ENCODE data around the gene CHTF18.

Gene CHTF18

GRCh38 chr16:799111-799947, 10.9 kb downstream of the CHTF18 start:
- Mint-ChIP-seq H3K27me3 (ENCODE audit: low read depth) (no peaks in the 10 kb centered on the region), H3K4me3 (no peak overlapping the region), H3K9me3 (no peaks in the 10 kb centered on the region)

DNA sequence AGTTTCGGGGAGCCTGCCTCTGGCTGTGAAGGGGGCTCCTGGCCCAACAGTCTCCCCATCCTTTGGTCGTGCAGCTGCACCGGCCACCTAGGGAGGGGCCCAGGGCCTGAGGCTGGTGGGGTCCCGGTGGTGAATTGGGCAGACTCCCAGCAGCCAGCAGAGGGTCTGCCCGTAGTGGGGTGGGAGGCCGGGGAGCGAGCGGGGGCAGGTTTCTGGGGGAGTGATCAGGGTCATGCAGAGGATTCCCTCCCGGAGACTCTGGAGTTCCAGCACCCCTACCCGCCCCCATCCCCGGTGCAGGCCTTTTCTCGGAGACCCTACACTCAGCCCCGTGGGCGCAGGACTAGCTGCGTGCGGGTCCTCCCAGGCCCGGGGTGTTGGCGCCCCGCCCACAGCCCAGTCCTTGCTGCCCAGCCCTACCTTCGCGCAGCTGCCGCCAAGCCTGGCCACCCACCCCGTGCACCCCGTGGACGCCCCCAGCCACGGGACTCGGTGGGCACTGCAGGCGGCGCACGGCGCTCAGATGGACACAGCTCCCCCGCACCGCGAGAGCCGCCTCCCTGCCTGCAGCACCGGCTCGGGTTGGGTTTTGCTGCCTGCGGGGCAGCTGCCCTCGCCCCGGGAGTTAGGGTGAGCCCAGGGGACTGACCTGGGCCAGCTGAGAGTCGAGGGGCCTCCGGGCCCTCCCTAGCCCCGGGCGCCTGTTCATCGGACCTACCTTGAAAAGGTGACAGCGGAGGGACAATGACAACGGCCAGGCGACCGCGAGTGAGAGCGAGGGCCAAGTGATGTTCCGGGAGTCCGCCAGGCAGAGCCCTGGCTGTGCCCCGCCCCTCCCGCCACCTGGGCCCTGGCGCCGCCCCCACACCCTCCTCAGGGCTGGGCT, 11.8 kb downstream of the CHTF18 start, which contains the start of gene GNG13:
Gene GNG13, minus strand, starts transcription at position 787 of the 886 bp plus-strand sequence. CDS start 1,657 bp downstream, outside the sequence.
- Mint-ChIP-seq H3K27me3 (ENCODE audit: low read depth) (no peaks in the 10 kb centered on the region), H3K36me3 (ENCODE audit: low read depth) (peaks cover 6% of the 10 kb centered on the region), H3K4me3 (no peak within 1 kb of the TSS), H3K27ac (no peak within 1 kb of the TSS), H3K9me3 (no peaks in the 10 kb centered on the region), H3K4me1 (ENCODE audit: low read depth) (no peaks in the 10 kb centered on the region)

More at GRCh38 chr16:799111-799947, 10.9 kb downstream of the CHTF18 start:
- H3K36me3 Mint-ChIP-seq (ENCODE audit: low read depth), result peaks cover 6% of the 10 kb centered on the region
- no peak overlapping the region for H3K27ac Mint-ChIP-seq
- H3K4me1 Mint-ChIP-seq (ENCODE audit: low read depth), result no peaks in the 10 kb centered on the region

DNA sequence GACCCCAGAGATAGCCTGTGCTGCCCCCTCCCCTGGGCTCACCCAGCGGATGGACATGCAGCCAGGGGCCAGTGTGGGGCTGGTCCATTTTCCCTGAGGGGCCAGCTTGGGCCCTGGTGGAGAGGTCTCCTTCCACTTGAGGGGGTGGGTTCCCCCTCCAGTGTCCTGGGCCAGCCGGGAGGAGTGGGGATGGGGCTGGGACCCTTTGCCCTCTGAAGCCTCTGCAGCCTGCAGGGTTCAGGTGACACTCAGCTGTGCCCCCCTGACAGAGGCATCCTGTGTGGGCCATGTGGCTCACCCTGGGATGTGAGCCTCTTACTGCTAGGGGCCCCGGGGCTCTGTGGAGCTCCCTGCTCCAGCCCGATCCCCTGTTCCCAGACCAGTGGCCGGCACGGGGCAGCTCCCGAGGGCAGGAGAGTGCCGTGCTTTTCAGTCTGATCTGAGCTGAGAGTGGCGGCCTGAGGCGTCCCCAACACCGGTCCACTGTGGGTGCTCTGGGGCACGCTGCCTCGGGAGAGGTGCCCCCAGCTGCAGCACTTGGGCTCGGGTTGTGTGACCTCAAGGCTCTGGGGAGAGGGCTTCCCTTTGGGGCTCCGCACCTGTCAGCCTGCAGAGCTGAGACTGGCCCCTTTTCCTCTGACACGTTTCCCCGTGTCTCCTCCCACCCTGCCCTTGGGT, 12.6 kb downstream of the CHTF18 start:
- peaks cover 6% of the 10 kb centered on the region for H3K36me3 Mint-ChIP-seq (ENCODE audit: low read depth)
- no peak overlapping the region for H3K27ac Mint-ChIP-seq
- no peaks in the 10 kb centered on the region for H3K27me3 Mint-ChIP-seq (ENCODE audit: low read depth)
- no peaks in the 10 kb centered on the region for H3K4me1 Mint-ChIP-seq (ENCODE audit: low read depth)
- H3K9me3 Mint-ChIP-seq, result no peaks in the 10 kb centered on the region
- H3K4me3 Mint-ChIP-seq, result no peak overlapping the region

DNA sequence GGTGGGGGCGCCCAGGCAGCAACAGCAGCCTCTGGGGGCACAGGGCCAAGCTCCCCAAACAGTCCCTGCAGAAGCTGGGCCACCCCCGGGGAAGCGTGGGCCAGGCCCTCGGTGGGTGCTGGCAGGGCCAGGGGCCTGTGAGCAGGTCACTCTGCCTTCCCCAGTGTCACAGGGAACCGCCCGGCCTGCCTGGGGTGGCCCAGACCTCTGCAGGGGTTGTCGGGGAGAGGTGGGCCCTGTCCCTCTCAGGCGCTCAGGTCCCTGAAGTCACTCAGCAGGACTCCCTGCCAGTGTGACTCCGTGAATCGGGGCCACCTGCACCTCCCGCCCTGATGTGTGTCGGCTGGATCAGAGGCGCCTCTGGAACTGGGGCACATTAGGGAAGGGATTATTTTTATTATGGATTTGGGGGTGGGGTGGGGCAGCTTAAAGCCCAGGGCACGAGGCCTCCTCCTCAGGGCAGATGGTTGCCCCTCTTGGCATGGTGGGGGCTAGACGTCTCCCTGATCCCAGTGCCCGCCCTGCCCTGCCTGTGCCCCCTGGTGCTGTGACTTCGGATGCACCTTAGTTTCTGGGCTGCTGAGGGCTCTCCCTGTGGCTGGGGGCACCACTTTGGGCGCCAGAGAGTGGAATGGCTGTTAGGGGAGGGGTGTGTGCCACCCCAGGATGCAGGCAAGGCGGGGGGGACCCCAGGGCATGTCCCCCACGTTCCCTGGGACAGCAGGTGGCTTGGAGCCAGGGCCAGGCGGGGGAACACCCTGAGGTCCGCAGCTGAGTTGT, 13.4 kb downstream of the CHTF18 start:
- no peak overlapping the region for H3K4me3 Mint-ChIP-seq
- no peaks in the 10 kb centered on the region for H3K4me1 Mint-ChIP-seq (ENCODE audit: low read depth)

GRCh38 chr16:802461-802860, 14.0 kb downstream of the CHTF18 start:
- peaks cover 4% of the 10 kb centered on the region for H3K36me3 Mint-ChIP-seq (ENCODE audit: low read depth)

More for the DNA sequence above, 13.4 kb downstream of the CHTF18 start:
- Mint-ChIP-seq H3K9me3 (no peaks in the 10 kb centered on the region), H3K27me3 (ENCODE audit: low read depth) (no peaks in the 10 kb centered on the region), H3K27ac (no peak overlapping the region), H3K36me3 (ENCODE audit: low read depth) (peaks cover 6% of the 10 kb centered on the region)

DNA sequence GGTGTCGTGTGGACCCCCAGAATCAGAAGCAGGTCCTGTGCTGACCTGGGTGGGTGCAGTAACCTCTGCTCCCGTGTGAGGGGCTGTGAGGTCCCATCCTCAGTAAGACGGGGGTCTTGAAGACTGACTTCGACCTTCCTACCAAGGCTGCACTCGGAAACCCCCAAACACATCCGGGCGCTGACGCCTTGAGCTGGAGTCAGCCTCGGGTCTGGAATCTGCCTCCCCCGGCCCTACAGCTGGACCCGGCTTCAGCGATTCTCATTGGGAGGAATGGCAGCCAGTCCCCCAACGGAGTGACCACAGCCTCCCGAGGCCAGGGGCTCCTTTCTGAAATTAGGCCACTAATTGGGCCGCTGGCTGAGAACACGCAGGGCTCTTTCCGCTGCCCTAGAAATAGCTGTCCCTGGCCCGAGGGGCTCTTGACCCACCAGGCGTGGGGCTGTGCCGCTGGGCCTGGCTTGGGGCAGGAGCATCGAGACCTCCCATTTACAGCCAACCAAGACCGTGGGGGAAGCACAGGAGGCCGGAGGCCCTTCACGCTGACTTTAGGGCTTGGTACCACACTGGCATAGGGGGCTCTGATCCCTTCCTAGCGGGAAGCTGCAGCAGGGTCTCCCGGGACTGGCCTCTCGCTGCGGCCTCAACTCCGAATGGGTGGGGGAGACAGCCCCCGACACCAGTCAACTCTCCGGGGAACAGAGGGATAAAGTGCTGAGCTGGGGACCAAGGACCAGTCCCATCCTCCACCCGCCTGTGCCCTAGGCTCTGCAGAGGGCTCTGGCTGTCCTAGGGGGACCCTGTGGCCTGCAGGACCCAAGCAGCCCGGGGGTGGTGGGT, 14.7 kb downstream of the CHTF18 start:
- Mint-ChIP-seq H3K27ac (no peak overlapping the region), H3K36me3 (ENCODE audit: low read depth) (peaks cover 4% of the 10 kb centered on the region), H3K4me3 (no peak overlapping the region), H3K9me3 (no peaks in the 10 kb centered on the region), H3K4me1 (ENCODE audit: low read depth) (peaks cover 4% of the 10 kb centered on the region), H3K27me3 (ENCODE audit: low read depth) (no peaks in the 10 kb centered on the region)

More at GRCh38 chr16:802461-802860, 14.0 kb downstream of the CHTF18 start:
- no peaks in the 10 kb centered on the region for H3K9me3 Mint-ChIP-seq
- H3K27ac Mint-ChIP-seq, result no peak overlapping the region
- no peaks in the 10 kb centered on the region for H3K4me1 Mint-ChIP-seq (ENCODE audit: low read depth)
- H3K4me3 Mint-ChIP-seq, result no peak overlapping the region
- H3K27me3 Mint-ChIP-seq (ENCODE audit: low read depth), result no peaks in the 10 kb centered on the region

DNA sequence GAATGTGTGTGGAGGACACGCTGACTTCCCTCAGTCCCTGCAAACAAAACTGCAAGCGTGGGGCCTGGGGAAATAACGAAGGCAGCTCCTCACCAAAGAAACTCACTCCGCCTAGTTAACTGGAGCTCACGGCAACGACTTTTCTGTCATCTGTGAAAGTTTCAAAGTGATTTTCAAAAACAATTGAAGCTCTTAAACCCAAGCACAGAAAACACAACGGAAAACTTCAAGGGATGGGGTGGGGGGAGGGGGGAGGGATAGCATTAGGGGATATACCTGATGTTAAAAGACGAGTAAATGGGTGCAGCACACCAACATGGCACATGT, 15.3 kb downstream of the CHTF18 start:
- H3K4me3 Mint-ChIP-seq, result no peak overlapping the region
- no peak overlapping the region for H3K27ac Mint-ChIP-seq
- H3K27me3 Mint-ChIP-seq (ENCODE audit: low read depth), result no peaks in the 10 kb centered on the region

GRCh38 chr16:804193-805048, 16.0 kb downstream of the CHTF18 start:
- peak overlapping the region; percentile 21 for H3K4me3 Mint-ChIP-seq
- peaks cover 10% of the 10 kb centered on the region for H3K4me1 Mint-ChIP-seq (ENCODE audit: low read depth)
- H3K27ac Mint-ChIP-seq, result no peak overlapping the region
- H3K36me3 Mint-ChIP-seq (ENCODE audit: low read depth), result peaks cover 4% of the 10 kb centered on the region
- H3K9me3 Mint-ChIP-seq, result no peaks in the 10 kb centered on the region
- no peaks in the 10 kb centered on the region for H3K27me3 Mint-ChIP-seq (ENCODE audit: low read depth)

More for the DNA sequence above, 15.3 kb downstream of the CHTF18 start:
- H3K36me3 Mint-ChIP-seq (ENCODE audit: low read depth), result peaks cover 4% of the 10 kb centered on the region
- no peaks in the 10 kb centered on the region for H3K9me3 Mint-ChIP-seq
- peaks cover 9% of the 10 kb centered on the region for H3K4me1 Mint-ChIP-seq (ENCODE audit: low read depth)

- H3K27ac Mint-ChIP-seq, result no peak overlapping the region
- no peaks in the 10 kb centered on the region for H3K27me3 Mint-ChIP-seq (ENCODE audit: low read depth)
- H3K4me1 Mint-ChIP-seq (ENCODE audit: low read depth), result peaks cover 10% of the 10 kb centered on the region
- H3K9me3 Mint-ChIP-seq, result no peaks in the 10 kb centered on the region
- H3K4me3 Mint-ChIP-seq, result no peak overlapping the region
- peaks cover 4% of the 10 kb centered on the region for H3K36me3 Mint-ChIP-seq (ENCODE audit: low read depth)
Measured at GRCh38 chr16:805474-805873, 17.1 kb downstream of the CHTF18 start.

- peak overlapping the region; percentile 98 for H3K27ac Mint-ChIP-seq
- peaks cover 10% of the 10 kb centered on the region for H3K4me1 Mint-ChIP-seq (ENCODE audit: low read depth)
- H3K9me3 Mint-ChIP-seq, result no peaks in the 10 kb centered on the region
- peaks cover 4% of the 10 kb centered on the region for H3K36me3 Mint-ChIP-seq (ENCODE audit: low read depth)
- H3K4me3 Mint-ChIP-seq, result peak overlapping the region; percentile 98
- H3K27me3 Mint-ChIP-seq (ENCODE audit: low read depth), result peaks cover 8% of the 10 kb centered on the region
Measured at GRCh38 chr16:807347-808084, 19.1 kb downstream of the CHTF18 start.

- Mint-ChIP-seq H3K9me3 (no peaks in the 10 kb centered on the region), H3K27me3 (ENCODE audit: low read depth) (peaks cover 12% of the 10 kb centered on the region), H3K4me1 (ENCODE audit: low read depth) (peaks cover 10% of the 10 kb centered on the region), H3K4me3 (peak overlapping the region; percentile 98), H3K27ac (peak overlapping the region; percentile 98), H3K36me3 (ENCODE audit: low read depth) (peaks cover 4% of the 10 kb centered on the region)
Measured at GRCh38 chr16:808085-808386, 19.6 kb downstream of the CHTF18 start.
